K562 (cell line): ENCODE data around the gene ALDH1A3. TPM values are rescaled to one million over a fixed set of nuclear protein-coding genes. Genes with fewer than 3 reads are reported as not detected.

ENCODE experiments used
- ATAC-seq: fragments of 200-7000 bp; cut with Tn5 transposase; 3 replicates; pipeline ENCODE4 v1.9.1; 2020; ENCODE audit warnings: moderate library complexity
- BruUV-seq: library from RNA; stranded (reverse); fragments of 400-500 nt; replicated peaks from 2 replicates; lab custom pipeline; 2021; lab: Mats Ljungman, UMichigan
- CTCF ChIA-PET: fragments of 300-600 bp; formaldehyde crosslinking; extraction: SDS; loops from one replicate; lab custom pipeline; 2021; ENCODE audit warnings: low intra/inter-chr PET ratio; lab: Yijun Ruan, JAX
- POLR2A ChIA-PET: fragments of 300-600, 350-650 bp; sonication (Branson Sonifier 250); formaldehyde crosslinking; extraction: SDS; loops from one replicate; lab custom pipeline; 2021; ENCODE audit warnings: antibody characterized with exemption, inconsistent platforms; lab: Yijun Ruan, JAX
- DNase-seq, 4 experiments: peaks; one replicate each; pipeline versions ENCODE4 v3.0.0 to v3.0.0-alpha.2; 2011 to 2018; ENCODE audit warnings: low spot score in 3 of 4, mixed read lengths in 3 of 4; ENCODE audit errors: extremely low read depth in 1 of 4
- FAIRE-seq: peaks from 2 replicates; lab custom pipeline; 2011; peaks lifted over from hg19 to GRCh38; lab: Jason Lieb, UNC
- H2AFZ ChIP-seq: 2 replicates; pipeline ENCODE4 v1.6.0; 2011; ENCODE audit warnings: low read depth, low read length, control low read depth, inconsistent platforms
- H3K27ac ChIP-seq: fragments of 200-600 bp; 3 replicates; pipeline ENCODE4 v1.8.0; 2011; ENCODE audit warnings: low read depth, mild to moderate bottlenecking, control low read depth, inconsistent platforms, low read length, moderate library complexity, mixed read lengths; ENCODE audit errors: extremely low read depth
- H3K27me3 ChIP-seq, 2 experiments: fragments of 300-600 bp in 1 of 2; 2 replicates in 1 of 2; 3 replicates in 1 of 2; pipeline versions ENCODE4 v1.6.0 to v1.8.0; 2011; ENCODE audit warnings: inconsistent platforms in 2 of 2, low read length in 2 of 2, mild to moderate bottlenecking in 1 of 2, mixed read lengths in 1 of 2, moderate library complexity in 1 of 2; ENCODE audit not compliant: control insufficient read depth in 2 of 2, insufficient read depth in 2 of 2
- H3K36me3 ChIP-seq: fragments of 300-600 bp; 3 replicates; pipeline ENCODE4 v1.8.0; 2011; ENCODE audit warnings: mild to moderate bottlenecking, low read length, inconsistent platforms; ENCODE audit not compliant: control insufficient read depth, insufficient read depth
- H3K4me1 ChIP-seq, 2 experiments: fragments of 200-600 bp in 1 of 2; replicated peaks in 1 of 2; 2 replicates in 1 of 2; 3 replicates in 1 of 2; pipeline versions ENCODE4 v1.5.1 to v1.8.0; 2011; ENCODE audit warnings: inconsistent platforms in 2 of 2, low read length in 2 of 2, mild to moderate bottlenecking in 1 of 2, mixed read lengths in 1 of 2, moderate library complexity in 1 of 2; ENCODE audit not compliant: control insufficient read depth in 2 of 2, insufficient read depth in 2 of 2
- H3K4me2 ChIP-seq: 2 replicates; pipeline ENCODE4 v1.6.1; 2011; ENCODE audit warnings: low read length, control low read depth, inconsistent platforms, mixed read lengths; ENCODE audit not compliant: insufficient read depth
- H3K4me3 ChIP-seq: fragments of 200-600 bp; sonication (generic), shearing (Covaris generic); 2 replicates; pipeline ENCODE4 v1.5.1; 2016; ENCODE audit warnings: control low read depth, inconsistent platforms
- H3K79me2 ChIP-seq: fragments of 200-600 bp; 3 replicates; pipeline ENCODE4 v1.8.0; 2011; ENCODE audit warnings: low read length, inconsistent platforms; ENCODE audit not compliant: control insufficient read depth, insufficient read depth
- H3K9ac ChIP-seq, 2 experiments: 2 replicates each; pipeline versions ENCODE4 v1.6.0 to v1.6.1; 2011; ENCODE audit warnings: low read depth in 2 of 2, low read length in 2 of 2, control low read depth in 1 of 2, inconsistent platforms in 1 of 2, mild to moderate bottlenecking in 1 of 2, mixed read lengths in 1 of 2; ENCODE audit not compliant: insufficient read depth in 1 of 2
- H3K9me1 ChIP-seq: one replicate; pipeline ENCODE4 v1.6.0; 2011; ENCODE audit warnings: inconsistent platforms, mild to moderate bottlenecking, low read length, moderate library complexity; ENCODE audit not compliant: control insufficient read depth, insufficient read depth
- H3K9me3 ChIP-seq: replicated peaks from 2 replicates; pipeline ENCODE4 v1.5.1; 2011; ENCODE audit warnings: low read depth, low read length, inconsistent platforms; ENCODE audit not compliant: control insufficient read depth, insufficient read depth
- H4K20me1 ChIP-seq: replicated peaks from 2 replicates; pipeline ENCODE4 v1.6.1; 2011; ENCODE audit warnings: low read length, inconsistent platforms, mixed read lengths; ENCODE audit not compliant: control insufficient read depth, insufficient read depth
- BCL6 ChIP-seq: fragments of 250-450 bp; sonication (Bioruptor Pico); IDR thresholded peaks from 2 replicates; pipeline ENCODE4 v1.4.0; 2020
- CBFB ChIP-seq: sonication (generic); formaldehyde crosslinking; IDR thresholded peaks from 2 replicates; pipeline ENCODE4 v1.4.0; 2020; ENCODE audit warnings: mild to moderate bottlenecking, missing genetic modification reagents
- CHD4 ChIP-seq: fragments of 200-600 bp; sonication (generic); IDR thresholded peaks from 3 replicates; pipeline ENCODE4 v1.6.1; 2012; ENCODE audit warnings: low read depth, mild to moderate bottlenecking, mixed read lengths, low read length, inconsistent platforms; ENCODE audit not compliant: insufficient read depth, insufficient replicate concordance, poor library complexity, severe bottlenecking
- CTBP1 ChIP-seq: fragments of 450-650 bp; IDR thresholded peaks from 2 replicates; pipeline ENCODE4 v1.6.1; 2016; ENCODE audit warnings: borderline replicate concordance
- CUX1 ChIP-seq: fragments of 200-800 bp; sonication (Bioruptor generic); IDR thresholded peaks from 2 replicates; pipeline ENCODE4 v1.6.1; 2016; ENCODE audit warnings: missing genetic modification characterization, missing compliant biosample characterization
- DMBX1 ChIP-seq: fragments of 250-450 bp; sonication (Bioruptor Pico); IDR thresholded peaks from 2 replicates; pipeline ENCODE4 v1.8.0; 2022; ENCODE audit warnings: inconsistent platforms, mild to moderate bottlenecking, moderate library complexity, borderline replicate concordance
- FOXJ2 ChIP-seq: fragments of 200-800 bp; sonication (Bioruptor generic); IDR thresholded peaks from 2 replicates; pipeline ENCODE4 v1.6.1; 2016; ENCODE audit warnings: missing genetic modification characterization, missing compliant biosample characterization
- GATAD2A ChIP-seq: fragments of 450-650 bp; IDR thresholded peaks from 2 replicates; pipeline ENCODE4 v1.6.1; 2017
- GMEB1 ChIP-seq: fragments of 250-450 bp; sonication (Bioruptor Pico); IDR thresholded peaks from 2 replicates; pipeline ENCODE4 v1.4.0; 2020; ENCODE audit warnings: mild to moderate bottlenecking
- NFXL1 ChIP-seq: fragments of 450-650 bp; formaldehyde crosslinking; IDR thresholded peaks from 2 replicates; pipeline ENCODE4 v1.4.0; 2021; ENCODE audit warnings: mild to moderate bottlenecking
- SMC3 ChIP-seq: conservative IDR thresholded peaks from 2 replicates; pipeline ENCODE4 v1.6.1; 2011; ENCODE audit warnings: low read depth, low read length, improper control_type of control experiment; ENCODE audit not compliant: insufficient read depth
- SRSF1 ChIP-seq: fragments of 200-400 bp; formaldehyde crosslinking; IDR thresholded peaks from 2 replicates; pipeline ENCODE4 v1.6.1; 2017; ENCODE audit warnings: mild to moderate bottlenecking, low read depth, low read length, moderate library complexity
- ZC3H8 ChIP-seq: fragments of 450-650 bp; IDR thresholded peaks from 2 replicates; pipeline ENCODE4 v1.6.1; 2017
- ZNF124 ChIP-seq: sonication (generic); formaldehyde crosslinking; IDR thresholded peaks from 2 replicates; pipeline ENCODE4 v1.8.1; 2022; ENCODE audit warnings: missing genetic modification reagents
- ZNF239 ChIP-seq: fragments of 250-450 bp; sonication (Bioruptor Pico); IDR thresholded peaks from 2 replicates; pipeline ENCODE4 v1.4.0; 2020; ENCODE audit warnings: mild to moderate bottlenecking
- WGBS: fragments of 100-300 bp; shearing (Covaris generic); methylation state at CpG from one replicate; pipeline ENCODE4 v1.1.6; 2016; ENCODE audit warnings: low coverage, mixed read lengths; ENCODE audit not compliant: insufficient coverage; ENCODE audit errors: missing lambda C conversion rate; 5-methylcytosine and 5-hydroxymethylcytosine counted together
- in situ Hi-C: fragments of 300-500 bp; cut with MboI; formaldehyde crosslinking; loops from 4 replicates; pipeline ENCODE4 v1.15.0; 2018; ENCODE audit warnings: inconsistent platforms, mixed read lengths
- intact Hi-C: fragments of 100-400 bp; cut with micrococcal nuclease; formaldehyde crosslinking; loops from 2 replicates; pipeline ENCODE4 v1.14.2; 2022
- polyA plus RNA-seq, 8 experiments: library from polyadenylated mRNA; depleted of rRNA in 4 of 8; stranded (reverse) in 5 of 8; unstranded in 3 of 8; fragments of >200 nt; fragmentation: Nextera tagmentation in 2 of 8; fragmentation: Illumina TruSeq in 1 of 8; extraction: Ambion mirVana in 2 of 8; extraction: Trizol in 1 of 8; gene quantifications; 2 replicates each; pipeline versions ENCODE4 v1.2.1 to v1.2.3, GENCODE V29; 2011 to 2014; ENCODE audit warnings: inconsistent platforms in 1 of 8, missing spikeins in 1 of 8
- total RNA-seq, 7 experiments: library from RNA; depleted of rRNA in 6 of 7; stranded (reverse); fragments of >200 nt in 6 of 7; fragmentation: Illumina TruSeq in 2 of 7; extraction: Trizol in 2 of 7; gene quantifications; 2 replicates each; pipeline versions ENCODE4 v1.2.1 to v1.2.3, GENCODE V29; 2011 to 2021; ENCODE audit warnings: low replicate concordance in 1 of 7

ALDH1A3 gene
- total and polyA plus RNA-seq, 9 of the 15 experiments (the other 6 are each of a cell fraction or from before 2014, with no cell fraction given): 0.38 TPM; not detected in 8

GRCh38 chr15:100895721-100896120, 16.1 kb downstream of the ALDH1A3 start:
- peaks cover 19 to 75% of the 10 kb centered on the region in 2 experiments; a peak in 4 of 5 replicates for H3K27me3 ChIP-seq
- H3K9ac ChIP-seq: no peak overlapping the region
- H3K27ac ChIP-seq: no peak overlapping the region
- FAIRE-seq (no peak), DNase-seq (no peak), ATAC-seq (no peak)
- H2AFZ ChIP-seq: no peak overlapping the region
- no peaks in the 10 kb centered on the region for H3K4me1 ChIP-seq
- no peak overlapping the region for H3K4me3 ChIP-seq
- H3K9me3 ChIP-seq: no peaks in the 10 kb centered on the region
- no peaks in the 10 kb centered on the region for H3K36me3 ChIP-seq
- no TSS peak for BruUV-seq
- ChIA-PET CTCF (no interaction called here), POLR2A (no interaction called here)
- no peaks in the 10 kb centered on the region for H3K9me1 ChIP-seq
- H3K79me2 ChIP-seq: no peaks in the 10 kb centered on the region
- no peak for TF ChIP-seq GATAD2A
- no peak for TF ChIP-seq CBFB (CRISPR knock-in tag)
- TF ChIP-seq SRSF1: no peak
- no peak for TF ChIP-seq CUX1 (CRISPR knock-in tag)
- TF ChIP-seq BCL6 (CRISPR knock-in tag): no peak
- TF ChIP-seq CTBP1: no peak
- TF ChIP-seq CHD4: no peak
- no peak for TF ChIP-seq FOXJ2 (tag)
- TF ChIP-seq ZC3H8: no peak
- TF ChIP-seq GMEB1 (CRISPR knock-in tag): no peak
- TF ChIP-seq ZNF124 (CRISPR knock-in tag): no peak
- TF ChIP-seq SMC3: no peak
- no peak for TF ChIP-seq NFXL1
- TF ChIP-seq DMBX1: no peak
- TF ChIP-seq ZNF239: no peak
- 2% methylated on average over 13 of the region's 13 CpGs for WGBS
- H4K20me1 ChIP-seq: no peaks in the 10 kb centered on the region; the same call in 1 of the 2 replicates
- in situ Hi-C loops: no loop called here
- intact Hi-C loops: no loop called here
- H3K4me2 ChIP-seq: no peak overlapping the region
